NB4 (cell line): ENCODE measurements around the gene AUH.

ENCODE experiments used
- MYC ChIP-seq: IDR thresholded peaks from 2 replicates; pipeline ENCODE4 v1.6.1; 2011; ENCODE audit warnings: low read depth, low read length
- TF ChIP-seq, protein P1 (sequence below): IDR thresholded peaks from one replicate; pipeline ENCODE4 v1.5.1; 2012; ENCODE audit warnings: low read depth, low read length

- TF ChIP-seq, protein P1, sequence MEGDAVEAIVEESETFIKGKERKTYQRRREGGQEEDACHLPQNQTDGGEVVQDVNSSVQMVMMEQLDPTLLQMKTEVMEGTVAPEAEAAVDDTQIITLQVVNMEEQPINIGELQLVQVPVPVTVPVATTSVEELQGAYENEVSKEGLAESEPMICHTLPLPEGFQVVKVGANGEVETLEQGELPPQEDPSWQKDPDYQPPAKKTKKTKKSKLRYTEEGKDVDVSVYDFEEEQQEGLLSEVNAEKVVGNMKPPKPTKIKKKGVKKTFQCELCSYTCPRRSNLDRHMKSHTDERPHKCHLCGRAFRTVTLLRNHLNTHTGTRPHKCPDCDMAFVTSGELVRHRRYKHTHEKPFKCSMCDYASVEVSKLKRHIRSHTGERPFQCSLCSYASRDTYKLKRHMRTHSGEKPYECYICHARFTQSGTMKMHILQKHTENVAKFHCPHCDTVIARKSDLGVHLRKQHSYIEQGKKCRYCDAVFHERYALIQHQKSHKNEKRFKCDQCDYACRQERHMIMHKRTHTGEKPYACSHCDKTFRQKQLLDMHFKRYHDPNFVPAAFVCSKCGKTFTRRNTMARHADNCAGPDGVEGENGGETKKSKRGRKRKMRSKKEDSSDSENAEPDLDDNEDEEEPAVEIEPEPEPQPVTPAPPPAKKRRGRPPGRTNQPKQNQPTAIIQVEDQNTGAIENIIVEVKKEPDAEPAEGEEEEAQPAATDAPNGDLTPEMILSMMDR: no peak
- TF ChIP-seq MYC: no peak
Observed at GRCh38 chr9:91210318-91210717, 151.4 kb downstream of the AUH start.
